Measurements from ENCODE around the gene MTTP.

The MTTP gene

GRCh38 chr4:99654361-99654761, 79.7 kb downstream of the MTTP start:
- no peaks in the 10 kb centered on the region for H3K27me3 ChIP-seq (ENCODE audit: insufficient read depth, low read length, poor library complexity, severe bottlenecking)
- no peaks in the 10 kb centered on the region for H3K9me2 ChIP-seq (replicated peaks; ENCODE audit: low read depth, low read length)
- H3F3A ChIP-seq (ENCODE audit: low read depth): no peaks in the 10 kb centered on the region
- TF ChIP-seq EZH2phosphoT487 (IDR thresholded peaks at IDR 0.05; ENCODE audit: borderline replicate concordance) (no peak), CTCF (conservative IDR thresholded peaks at IDR 0.05; ENCODE audit: low read length) (no peak)
- no peaks in the 10 kb centered on the region for H4K20me1 ChIP-seq (ENCODE audit: insufficient read depth, low read length, poor library complexity, severe bottlenecking)
- no peak overlapping the region for H3K4me3 ChIP-seq (ENCODE audit: low read length, poor library complexity, severe bottlenecking)
- no peaks in the 10 kb centered on the region for H3K79me2 ChIP-seq (ENCODE audit: insufficient read depth, low read length)
- no peak overlapping the region for H3K4me2 ChIP-seq (ENCODE audit: low read depth, low read length, poor library complexity, severe bottlenecking)
- no peak overlapping the region for H2AFZ ChIP-seq (ENCODE audit: low read length)
- H3K9ac ChIP-seq (ENCODE audit: low read depth, low read length, poor library complexity, severe bottlenecking): no peak overlapping the region
- H3K4me1 ChIP-seq (ENCODE audit: insufficient read depth, low read length, poor library complexity, severe bottlenecking): no peaks in the 10 kb centered on the region
- no peaks in the 10 kb centered on the region for H3K36me3 ChIP-seq (ENCODE audit: insufficient read depth, low read length)
- H3K9me3 ChIP-seq (ENCODE audit: insufficient read depth, low read depth, low read length): no peaks in the 10 kb centered on the region

- H3K4me3 ChIP-seq (ENCODE audit: low read length, poor library complexity, severe bottlenecking): no peak overlapping the region
- H3F3A ChIP-seq (ENCODE audit: low read depth): no peaks in the 10 kb centered on the region
- TF ChIP-seq EZH2phosphoT487 (IDR thresholded peaks at IDR 0.05; ENCODE audit: borderline replicate concordance): no peak
- H3K4me1 ChIP-seq (ENCODE audit: insufficient read depth, low read length, poor library complexity, severe bottlenecking): no peaks in the 10 kb centered on the region
- H3K36me3 ChIP-seq (ENCODE audit: insufficient read depth, low read length): no peaks in the 10 kb centered on the region
- H2AFZ ChIP-seq (ENCODE audit: low read length): no peak overlapping the region
- H3K27me3 ChIP-seq (ENCODE audit: insufficient read depth, low read length, poor library complexity, severe bottlenecking): no peaks in the 10 kb centered on the region
- H3K9ac ChIP-seq (ENCODE audit: low read depth, low read length, poor library complexity, severe bottlenecking): no peak overlapping the region
- no peak overlapping the region for H3K4me2 ChIP-seq (ENCODE audit: low read depth, low read length, poor library complexity, severe bottlenecking)
- no peaks in the 10 kb centered on the region for H4K20me1 ChIP-seq (ENCODE audit: insufficient read depth, low read length, poor library complexity, severe bottlenecking)
- no peaks in the 10 kb centered on the region for H3K9me2 ChIP-seq (replicated peaks; ENCODE audit: low read depth, low read length)
- no peaks in the 10 kb centered on the region for H3K9me3 ChIP-seq (ENCODE audit: insufficient read depth, low read depth, low read length)
- H3K79me2 ChIP-seq (ENCODE audit: insufficient read depth, low read length): no peaks in the 10 kb centered on the region
These were observed 80.9 kb downstream of the MTTP start for GRCh38 chr4:99655308-99656081.

GRCh38 chr4:99657798-99658197, 83.2 kb downstream of the MTTP start, which contains the start of gene C4orf54:
Gene C4orf54, minus strand, starts transcription at chr4:99657828. Its CDS starts 3,180 bp downstream, at chr4:99654648.
- no peak within 1 kb of the TSS for H3K4me2 ChIP-seq (ENCODE audit: low read depth, low read length, poor library complexity, severe bottlenecking)
- no peaks in the 10 kb centered on the region for H3K79me2 ChIP-seq (ENCODE audit: insufficient read depth, low read length)
- no peaks in the 10 kb centered on the region for H3K9me2 ChIP-seq (replicated peaks; ENCODE audit: low read depth, low read length)
- H3F3A ChIP-seq (ENCODE audit: low read depth): no peaks in the 10 kb centered on the region
- no peaks in the 10 kb centered on the region for H3K27me3 ChIP-seq (ENCODE audit: insufficient read depth, low read length, poor library complexity, severe bottlenecking)
- no peak within 1 kb of the TSS for H3K4me3 ChIP-seq (ENCODE audit: low read length, poor library complexity, severe bottlenecking)
- no peak within 1 kb of the TSS for H3K9ac ChIP-seq (ENCODE audit: low read depth, low read length, poor library complexity, severe bottlenecking)
- TF ChIP-seq CTCF (conservative IDR thresholded peaks at IDR 0.05; ENCODE audit: low read length) (no peak), EZH2phosphoT487 (IDR thresholded peaks at IDR 0.05; ENCODE audit: borderline replicate concordance) (no peak)
- H3K9me3 ChIP-seq (ENCODE audit: insufficient read depth, low read depth, low read length): no peaks in the 10 kb centered on the region
- H4K20me1 ChIP-seq (ENCODE audit: insufficient read depth, low read length, poor library complexity, severe bottlenecking): no peaks in the 10 kb centered on the region
- H3K4me1 ChIP-seq (ENCODE audit: insufficient read depth, low read length, poor library complexity, severe bottlenecking): no peaks in the 10 kb centered on the region
- no peaks in the 10 kb centered on the region for H3K36me3 ChIP-seq (ENCODE audit: insufficient read depth, low read length)
- H2AFZ ChIP-seq (ENCODE audit: low read length): no peak within 1 kb of the TSS

GRCh38 chr4:99658666-99659065, 84.0 kb downstream of the MTTP start:
- H3K9me2 ChIP-seq (replicated peaks; ENCODE audit: low read depth, low read length): no peaks in the 10 kb centered on the region

More at GRCh38 chr4:99658666-99659065, 84.0 kb downstream of the MTTP start:
- Histone ChIP-seq H3K36me3 (ENCODE audit: insufficient read depth, low read length) (no peaks in the 10 kb centered on the region), H3K4me2 (ENCODE audit: low read depth, low read length, poor library complexity, severe bottlenecking) (no peak overlapping the region), H3K27me3 (ENCODE audit: insufficient read depth, low read length, poor library complexity, severe bottlenecking) (no peaks in the 10 kb centered on the region), H3K9me3 (ENCODE audit: insufficient read depth, low read depth, low read length) (no peaks in the 10 kb centered on the region), H3K79me2 (ENCODE audit: insufficient read depth, low read length) (no peaks in the 10 kb centered on the region), H3F3A (ENCODE audit: low read depth) (no peaks in the 10 kb centered on the region), H3K4me1 (ENCODE audit: insufficient read depth, low read length, poor library complexity, severe bottlenecking) (no peaks in the 10 kb centered on the region), H4K20me1 (ENCODE audit: insufficient read depth, low read length, poor library complexity, severe bottlenecking) (no peaks in the 10 kb centered on the region), H3K4me3 (ENCODE audit: low read length, poor library complexity, severe bottlenecking) (no peak overlapping the region), H3K9ac (ENCODE audit: low read depth, low read length, poor library complexity, severe bottlenecking) (no peak overlapping the region), H2AFZ (ENCODE audit: low read length) (no peak overlapping the region)
- TF ChIP-seq CTCF (conservative IDR thresholded peaks at IDR 0.05; ENCODE audit: low read length): no peak
